HepG2 (cell line): ENCODE measurements around the gene SRP68. TPM values are rescaled to one million over a fixed set of nuclear protein-coding genes. Genes with fewer than 3 reads are reported as not detected.

ENCODE experiments used
- ATAC-seq: fragments of 200-7000 bp; cut with Tn5 transposase; 3 replicates; pipeline ENCODE4 v1.9.1; 2020; ENCODE audit warnings: mild to moderate bottlenecking, moderate library complexity
- BruUV-seq: library from RNA; stranded (reverse); fragments of 400-500 nt; replicated peaks from 2 replicates; lab custom pipeline; 2021; lab: Mats Ljungman, UMichigan
- CTCF ChIA-PET: fragments of 300-600 bp; formaldehyde crosslinking; extraction: SDS; loops from one replicate; lab custom pipeline; 2021; ENCODE audit warnings: low total read pairs, inconsistent platforms, low intra/inter-chr PET ratio; lab: Yijun Ruan, JAX
- POLR2A ChIA-PET: fragments of 350-600 bp; sonication (Branson Sonifier 250); formaldehyde crosslinking; loops from one replicate; lab custom pipeline; 2020; ENCODE audit warnings: antibody characterized with exemption, inconsistent platforms; lab: Yijun Ruan, JAX
- DNase-seq: peaks from one replicate; pipeline ENCODE4 v3.0.0-alpha.2; 2015; ENCODE audit warnings: low spot score
- FAIRE-seq: peaks from 3 replicates; lab custom pipeline; 2011; peaks lifted over from hg19 to GRCh38; lab: Jason Lieb, UNC
- H2AFZ ChIP-seq: one replicate; pipeline ENCODE4 v1.6.1; 2011; ENCODE audit warnings: low read length, inconsistent platforms
- H3K27ac ChIP-seq: fragments of 300-600 bp; 3 replicates; pipeline ENCODE4 v1.8.0; 2011; ENCODE audit warnings: mixed run types, mild to moderate bottlenecking, mixed read lengths, low read length, inconsistent platforms; ENCODE audit not compliant: insufficient read depth; ENCODE audit errors: extremely low read length
- H3K27me3 ChIP-seq, 2 experiments: fragments of 200-600 bp in 1 of 2; 2 replicates in 1 of 2; 3 replicates in 1 of 2; pipeline versions ENCODE4 v1.6.0 to v1.8.0; 2011; ENCODE audit warnings: low read length in 2 of 2, mild to moderate bottlenecking in 2 of 2, moderate library complexity in 2 of 2, inconsistent platforms in 1 of 2; ENCODE audit not compliant: insufficient read depth in 2 of 2, control insufficient read depth in 1 of 2
- H3K36me3 ChIP-seq, 2 experiments: fragments of 200-600 bp in 1 of 2; replicated peaks in 1 of 2; 2 replicates in 1 of 2; 3 replicates in 1 of 2; pipeline versions ENCODE4 v1.5.1 to v1.8.0; 2011; ENCODE audit warnings: low read length in 2 of 2, inconsistent platforms in 1 of 2; ENCODE audit not compliant: insufficient read depth in 2 of 2, control insufficient read depth in 1 of 2
- H3K4me1 ChIP-seq: 2 replicates; pipeline ENCODE4 v1.5.1; 2012; ENCODE audit warnings: low read length, inconsistent platforms; ENCODE audit not compliant: insufficient read depth
- H3K4me2 ChIP-seq: 2 replicates; pipeline ENCODE4 v1.6.0; 2011; ENCODE audit warnings: low read depth, low read length, inconsistent platforms
- H3K4me3 ChIP-seq, 3 experiments: fragments of 200-600 bp in 1 of 3; sonication (generic), shearing (Covaris generic) in 1 of 3; replicated peaks in 1 of 3; 2 replicates each; pipeline ENCODE4 v1.5.1; 2011 to 2016; ENCODE audit warnings: low read length in 3 of 3, inconsistent platforms in 2 of 3, low read depth in 2 of 3, mild to moderate bottlenecking in 2 of 3, control low read depth in 1 of 3, mixed read lengths in 1 of 3; ENCODE audit not compliant: insufficient read depth in 1 of 3
- H3K79me2 ChIP-seq: one replicate; pipeline ENCODE4 v1.6.1; 2011; ENCODE audit warnings: low read length, inconsistent platforms; ENCODE audit not compliant: insufficient read depth
- H3K9ac ChIP-seq: 2 replicates; pipeline ENCODE4 v1.6.0; 2011; ENCODE audit warnings: mild to moderate bottlenecking, low read depth, low read length, inconsistent platforms; ENCODE audit not compliant: insufficient read depth
- H3K9me3 ChIP-seq: 2 replicates; pipeline ENCODE4 v1.5.1; 2012; ENCODE audit warnings: mild to moderate bottlenecking, low read length
- H4K20me1 ChIP-seq: 2 replicates; pipeline ENCODE4 v1.6.0; 2011; ENCODE audit warnings: inconsistent platforms, mild to moderate bottlenecking, low read length, moderate library complexity; ENCODE audit not compliant: insufficient read depth
- ELF1 ChIP-seq: sonication (generic); formaldehyde crosslinking; IDR thresholded peaks from 2 replicates; pipeline ENCODE4 v1.4.0; 2020; ENCODE audit warnings: missing genetic modification reagents
- ELF4 ChIP-seq: sonication (generic); formaldehyde crosslinking; IDR thresholded peaks from 2 replicates; pipeline ENCODE4 v1.5.0; 2020; ENCODE audit warnings: missing genetic modification reagents, mild to moderate bottlenecking, moderate library complexity, borderline replicate concordance
- HNRNPL ChIP-seq: fragments of 200-400 bp; formaldehyde crosslinking; IDR thresholded peaks from 2 replicates; pipeline ENCODE4 v1.6.1; 2017; ENCODE audit warnings: mild to moderate bottlenecking, low read depth, low read length
- MTA1 ChIP-seq: sonication (generic); formaldehyde crosslinking; IDR thresholded peaks from 2 replicates; pipeline ENCODE4 v1.4.0; 2020; ENCODE audit warnings: missing genetic modification reagents, mild to moderate bottlenecking, borderline replicate concordance
- MYC ChIP-seq: sonication (generic); formaldehyde crosslinking; IDR thresholded peaks from 2 replicates; pipeline ENCODE4 v1.9.0; 2021; ENCODE audit warnings: missing genetic modification reagents, borderline replicate concordance
- ZFP82 ChIP-seq: sonication (generic); formaldehyde crosslinking; IDR thresholded peaks from 2 replicates; pipeline ENCODE4 v1.5.1; 2020; ENCODE audit warnings: mild to moderate bottlenecking, missing genetic modification reagents, borderline replicate concordance
- WGBS: methylation state at CpG from one replicate; pipeline ENCODE4 v1.1.6; 2017; ENCODE audit warnings: low lambda C conversion rate; 5-methylcytosine and 5-hydroxymethylcytosine counted together
- in situ Hi-C: cut with HindIII; loops from 2 replicates; pipeline ENCODE4 v1.10.0; 2017; ENCODE audit warnings: low pct_unique_long_range_greater_than_20kb; ENCODE audit not compliant: extremely low pct_ligation_motif_present
- intact Hi-C: fragments of 100-400 bp; cut with micrococcal nuclease; formaldehyde crosslinking; loops from one replicate; pipeline ENCODE4 v1.10.0; 2022; ENCODE audit not compliant: unreplicated experiment
- polyA plus RNA-seq, 8 experiments: library from polyadenylated mRNA; depleted of rRNA in 3 of 8; stranded (reverse) in 7 of 8; unstranded in 1 of 8; fragments of >200 nt; fragmentation: Illumina TruSeq in 4 of 8; extraction: Trizol in 4 of 8; gene quantifications; 2 replicates each; pipeline versions ENCODE4 v1.2.1 to v1.2.3, GENCODE V29; 2011 to 2016; ENCODE audit warnings: low read depth in 4 of 8, missing spikeins in 1 of 8, mixed read lengths in 1 of 8; ENCODE audit not compliant: insufficient read depth in 1 of 8
- total RNA-seq, 5 experiments: library from RNA; depleted of rRNA; stranded (reverse); fragments of >200 nt; fragmentation: Illumina TruSeq; extraction: Trizol; gene quantifications; 2 replicates each; pipeline ENCODE4 v1.2.3, GENCODE V29; 2016; ENCODE audit warnings: low read depth in 1 of 5
- TF ChIP-seq, protein P1 (sequence below): sonication (generic); formaldehyde crosslinking; IDR thresholded peaks from 2 replicates; pipeline ENCODE4 v1.5.1; 2020; ENCODE audit warnings: missing genetic modification reagents, mild to moderate bottlenecking, borderline replicate concordance

Gene SRP68
- total and polyA plus RNA-seq, 2 of the 13 experiments (the other 11 are each of a cell fraction or from before 2014, with no cell fraction given) = 39.8 to 74.3 TPM

DNA sequence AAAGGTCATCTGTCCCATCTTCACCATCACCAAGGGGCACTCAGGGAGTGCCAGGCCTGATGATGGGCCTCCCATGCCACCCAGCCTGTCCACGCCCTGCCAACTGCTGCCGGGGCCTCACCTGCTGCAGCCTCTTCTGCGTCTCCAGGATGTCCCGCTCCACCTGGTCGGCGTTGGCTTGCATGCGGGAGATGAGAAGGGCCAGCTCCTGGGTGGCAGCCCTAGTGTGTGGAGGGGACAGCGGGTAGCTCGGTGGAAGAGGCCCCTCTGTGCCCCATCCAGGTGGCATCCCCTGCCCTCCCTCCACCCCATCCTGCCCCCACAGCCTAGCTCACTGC, 48.4 kb downstream of the SRP68 start:
- H3K36me3 ChIP-seq = peaks cover 1 to 13% of the 10 kb centered on the region in 2 experiments; a peak in 4 of 5 replicates
- ChIA-PET POLR2A (no interaction called here), CTCF (no interaction called here)
- no peak overlapping the region for H2AFZ ChIP-seq
- intact Hi-C loops = no loop called here
- no peak for FAIRE-seq
- H4K20me1 ChIP-seq = no peaks in the 10 kb centered on the region
- no peak for DNase-seq
- TF ChIP-seq MYC (CRISPR knock-in tag) (no peak), ELF1 (CRISPR knock-in tag) (no peak), ELF4 (CRISPR knock-in tag) (no peak), HNRNPL (peak; percentile 65; the same call in 1 of the 2 replicates)
- TF ChIP-seq, protein P1, sequence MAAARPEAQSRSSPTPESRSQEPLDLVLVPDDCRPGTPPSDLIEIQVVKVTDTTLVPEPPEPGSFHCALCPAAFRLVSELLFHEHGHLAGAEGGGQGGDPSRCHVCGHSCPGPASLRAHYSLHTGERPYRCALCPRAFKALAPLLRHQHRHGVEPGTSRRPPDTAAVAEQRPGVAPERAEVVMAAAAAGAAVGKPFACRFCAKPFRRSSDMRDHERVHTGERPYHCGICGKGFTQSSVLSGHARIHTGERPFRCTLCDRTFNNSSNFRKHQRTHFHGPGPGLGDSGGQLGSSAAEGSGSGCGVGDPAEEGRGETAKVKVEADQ (CRISPR knock-in tag) = no peak
- TF ChIP-seq, all 625 proteins: peak for 1
- Histone ChIP-seq H3K27me3 (no peaks in the 10 kb centered on the region; a peak in 1 of 5 replicates), H3K9me3 (no peaks in the 10 kb centered on the region), H3K4me2 (no peak overlapping the region), H3K4me3 (no peak overlapping the region), H3K9ac (no peak overlapping the region), H3K27ac (no peak overlapping the region), H3K79me2 (no peaks in the 10 kb centered on the region), H3K4me1 (peaks cover 35% of the 10 kb centered on the region)
- in situ Hi-C loops = no loop called here
- BruUV-seq = no TSS peak
- no peak for ATAC-seq
- WGBS = 98% methylated on average over 9 of the region's 9 CpGs

DNA sequence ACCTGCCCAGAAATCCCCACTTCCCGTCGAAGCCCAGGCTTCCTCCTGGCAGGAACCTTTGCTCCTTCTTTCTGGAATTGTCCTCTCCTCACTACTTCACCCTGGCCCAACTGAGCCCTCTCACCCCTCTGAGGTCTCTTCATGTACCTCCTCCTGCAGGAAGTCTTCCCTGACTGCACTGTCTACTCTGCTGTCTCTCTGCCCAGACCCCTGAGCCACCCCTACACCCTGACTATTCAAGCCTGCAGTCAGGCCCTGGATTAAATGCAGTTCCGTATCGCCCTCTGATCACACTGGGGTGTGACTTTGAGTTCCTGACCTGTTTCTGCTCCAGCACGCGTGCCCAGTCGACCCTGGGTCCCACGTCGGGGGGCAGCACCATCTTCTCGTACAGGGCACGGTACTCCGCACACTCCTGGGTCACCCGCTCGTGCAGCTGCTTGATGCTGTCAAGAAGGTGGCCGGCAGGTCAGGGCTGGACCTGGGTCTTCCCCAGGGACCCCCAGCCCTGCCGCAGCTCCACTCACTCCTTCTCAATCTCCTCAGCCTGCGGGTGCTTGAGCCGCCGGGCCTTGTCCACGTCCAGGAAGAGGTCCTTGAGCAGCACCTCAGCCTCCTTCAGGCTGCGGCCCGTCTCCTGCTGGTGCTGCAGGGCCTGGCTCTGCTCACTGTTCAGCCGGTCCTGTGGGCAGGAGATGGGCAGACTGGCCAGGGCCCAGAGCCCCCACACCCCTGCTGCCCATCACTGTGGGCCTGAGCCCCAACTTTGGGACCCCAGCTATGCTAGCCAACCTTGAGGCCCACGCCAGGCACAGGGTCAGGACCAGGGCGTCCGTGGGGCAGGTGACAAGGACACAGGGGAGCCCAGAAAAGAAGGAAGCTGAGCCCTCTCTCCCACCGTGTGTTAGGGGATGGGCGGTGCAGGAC, 49.1 kb downstream of the SRP68 start:
- DNase-seq (no peak), FAIRE-seq (no peak), ATAC-seq (no peak)
- Histone ChIP-seq H3K27me3 (no peaks in the 10 kb centered on the region; a peak in 1 of 5 replicates), H3K9ac (no peak overlapping the region), H3K36me3 (peaks cover 1 to 14% of the 10 kb centered on the region in 2 experiments; a peak in 4 of 5 replicates), H3K79me2 (no peaks in the 10 kb centered on the region), H3K9me3 (no peaks in the 10 kb centered on the region), H2AFZ (no peak overlapping the region), H4K20me1 (no peaks in the 10 kb centered on the region), H3K4me3 (no peak overlapping the region), H3K4me1 (peaks cover 29% of the 10 kb centered on the region), H3K4me2 (no peak overlapping the region), H3K27ac (no peak overlapping the region)
- in situ Hi-C loops (no loop called here), intact Hi-C loops (no loop called here)
- CTCF ChIA-PET = no interaction called here
- no TSS peak for BruUV-seq
- WGBS = 95% methylated on average over 25 of the region's 28 CpGs
- POLR2A ChIA-PET = no interaction called here
- no peak for TF ChIP-seq ZFP82
- no peak for TF ChIP-seq MTA1
